KMS-11 (cell line): ENCODE data around the gene FAM209A.
"Not testable (repeated sequence)": the region's sequence is repeated elsewhere in the genome, so short reads cannot be mapped to it uniquely, and the experiment has no call there.

Source experiments
- H2AFZ ChIP-seq: fragments of 200-600 bp; sonication (generic); 2 replicates; pipeline ENCODE4 v1.6.1; 2016; ENCODE audit warnings: antibody characterized with exemption, mixed run types, low read depth
- H3K27ac ChIP-seq: fragments of 200-600 bp; sonication (generic); 2 replicates; pipeline ENCODE4 v1.6.1; 2016; ENCODE audit warnings: mild to moderate bottlenecking, mixed run types
- H3K27me3 ChIP-seq: fragments of 200-600 bp; sonication (generic); 2 replicates; pipeline ENCODE4 v1.6.1; 2017; ENCODE audit warnings: mild to moderate bottlenecking, low read depth, mixed run types, moderate library complexity; ENCODE audit not compliant: insufficient read depth
- H3K36me3 ChIP-seq: fragments of 200-600 bp; sonication (generic); 2 replicates; pipeline ENCODE4 v1.6.1; 2017; ENCODE audit warnings: mild to moderate bottlenecking, mixed run types; ENCODE audit not compliant: insufficient read depth
- H3K4me1 ChIP-seq: fragments of 200-600 bp; sonication (generic); 2 replicates; pipeline ENCODE4 v1.6.1; 2016; ENCODE audit warnings: mild to moderate bottlenecking, low read depth, mixed run types; ENCODE audit not compliant: poor library complexity, severe bottlenecking
- H3K4me2 ChIP-seq: fragments of 200-600 bp; sonication (generic); 2 replicates; pipeline ENCODE4 v1.7.0; 2016; ENCODE audit warnings: mild to moderate bottlenecking, mixed run types
- H3K4me3 ChIP-seq: fragments of 200-600 bp; sonication (generic); IDR thresholded peaks from 2 replicates; pipeline ENCODE4 v1.6.1; 2017; ENCODE audit warnings: low read depth, low read length, mixed read lengths; ENCODE audit not compliant: insufficient read depth
- H3K79me2 ChIP-seq: fragments of 200-600 bp; sonication (generic); 2 replicates; pipeline ENCODE4 v1.6.1; 2016; ENCODE audit warnings: low read depth, mixed run types; ENCODE audit not compliant: insufficient read depth
- H3K9ac ChIP-seq: fragments of 200-600 bp; sonication (generic); 2 replicates; pipeline ENCODE4 v1.6.1; 2016; ENCODE audit warnings: mild to moderate bottlenecking, mixed run types
- H4K20me1 ChIP-seq: fragments of 200-600 bp; sonication (generic); 2 replicates; pipeline ENCODE4 v1.6.1; 2016; ENCODE audit warnings: mild to moderate bottlenecking, mixed run types; ENCODE audit not compliant: insufficient read depth
- CTCF ChIP-seq: fragments of 200-600 bp; sonication (generic); conservative IDR thresholded peaks from 2 replicates; pipeline ENCODE4 v1.6.1; 2017; ENCODE audit warnings: low read depth, mild to moderate bottlenecking, antibody characterized with exemption, low read length, moderate library complexity, mixed read lengths

The FAM209A gene

GRCh38 chr20:56558968-56559367 is 34.4 kb downstream of the FAM209A start:
- no peak for TF ChIP-seq CTCF
- no peak overlapping the region for H3K9ac ChIP-seq

GRCh38 chr20:56564526-56564925 is 40.0 kb downstream of the FAM209A start:
- not testable (repeated sequence) for H3K4me2 ChIP-seq, H3K79me2 ChIP-seq, H3K4me3 ChIP-seq, H2AFZ ChIP-seq, H3K27me3 ChIP-seq, H4K20me1 ChIP-seq, H3K27ac ChIP-seq, H3K9ac ChIP-seq, H3K36me3 ChIP-seq
- H3K4me1 ChIP-seq: peaks cover 63% of the 10 kb centered on the region

More at GRCh38 chr20:56558968-56559367, 34.4 kb downstream of the FAM209A start:
- H3K4me1 ChIP-seq: peaks cover 53% of the 10 kb centered on the region
- H3K36me3 ChIP-seq: no peaks in the 10 kb centered on the region
- H3K79me2 ChIP-seq: no peaks in the 10 kb centered on the region
- no peaks in the 10 kb centered on the region for H3K27me3 ChIP-seq
- H4K20me1 ChIP-seq: no peaks in the 10 kb centered on the region
- no peak overlapping the region for H2AFZ ChIP-seq
- no peak overlapping the region for H3K4me2 ChIP-seq
- H3K27ac ChIP-seq: no peak overlapping the region
- no peak overlapping the region for H3K4me3 ChIP-seq

GRCh38 chr20:56565511-56565910 is 41.0 kb downstream of the FAM209A start:
- H2AFZ ChIP-seq: no peak overlapping the region
- no peak for TF ChIP-seq CTCF
- H3K79me2 ChIP-seq: no peaks in the 10 kb centered on the region
- peaks cover 65% of the 10 kb centered on the region for H3K4me1 ChIP-seq
- no peaks in the 10 kb centered on the region for H3K27me3 ChIP-seq
- H3K4me3 ChIP-seq: no peak overlapping the region
- no peak overlapping the region for H3K27ac ChIP-seq
- H3K9ac ChIP-seq: no peak overlapping the region
- no peak overlapping the region for H3K4me2 ChIP-seq
- no peaks in the 10 kb centered on the region for H3K36me3 ChIP-seq
- H4K20me1 ChIP-seq: no peaks in the 10 kb centered on the region

- Histone ChIP-seq H3K4me3 (no peak overlapping the region), H3K27ac (peak overlapping the region; percentile 28), H3K36me3 (no peaks in the 10 kb centered on the region), H3K27me3 (no peaks in the 10 kb centered on the region), H3K4me1 (peaks cover 74% of the 10 kb centered on the region), H3K4me2 (peak overlapping the region; percentile 49), H4K20me1 (no peaks in the 10 kb centered on the region), H3K9ac (no peak overlapping the region; the same call in 1 of the 2 replicates), H2AFZ (peak overlapping the region; percentile 9; the same call in 1 of the 2 replicates), H3K79me2 (no peaks in the 10 kb centered on the region)
- no peak for TF ChIP-seq CTCF
These were observed 42.1 kb downstream of the FAM209A start for GRCh38 chr20:56566621-56567020.

- no peak overlapping the region for H3K27ac ChIP-seq
- H4K20me1 ChIP-seq: no peaks in the 10 kb centered on the region
- H3K4me1 ChIP-seq: peaks cover 66% of the 10 kb centered on the region
- TF ChIP-seq CTCF: no peak
- H3K27me3 ChIP-seq: no peaks in the 10 kb centered on the region
- no peak overlapping the region for H3K4me2 ChIP-seq
- no peaks in the 10 kb centered on the region for H3K36me3 ChIP-seq
- H3K79me2 ChIP-seq: no peaks in the 10 kb centered on the region
- H3K9ac ChIP-seq: no peak overlapping the region
- H2AFZ ChIP-seq: no peak overlapping the region
- no peak overlapping the region for H3K4me3 ChIP-seq
These were observed 46.3 kb downstream of the FAM209A start for GRCh38 chr20:56570832-56571231.
